HG03558 (cell line): ENCODE data around the gene WDR47.

Experiments
- ATAC-seq: cut with Tn5 transposase; IDR thresholded peaks from one replicate; pipeline ENCODE4 v1.9.1; 2021; ENCODE audit warnings: moderate number of reproducible peaks; ENCODE audit not compliant: unreplicated experiment; ENCODE audit errors: extremely low read depth

The WDR47 gene

DNA sequence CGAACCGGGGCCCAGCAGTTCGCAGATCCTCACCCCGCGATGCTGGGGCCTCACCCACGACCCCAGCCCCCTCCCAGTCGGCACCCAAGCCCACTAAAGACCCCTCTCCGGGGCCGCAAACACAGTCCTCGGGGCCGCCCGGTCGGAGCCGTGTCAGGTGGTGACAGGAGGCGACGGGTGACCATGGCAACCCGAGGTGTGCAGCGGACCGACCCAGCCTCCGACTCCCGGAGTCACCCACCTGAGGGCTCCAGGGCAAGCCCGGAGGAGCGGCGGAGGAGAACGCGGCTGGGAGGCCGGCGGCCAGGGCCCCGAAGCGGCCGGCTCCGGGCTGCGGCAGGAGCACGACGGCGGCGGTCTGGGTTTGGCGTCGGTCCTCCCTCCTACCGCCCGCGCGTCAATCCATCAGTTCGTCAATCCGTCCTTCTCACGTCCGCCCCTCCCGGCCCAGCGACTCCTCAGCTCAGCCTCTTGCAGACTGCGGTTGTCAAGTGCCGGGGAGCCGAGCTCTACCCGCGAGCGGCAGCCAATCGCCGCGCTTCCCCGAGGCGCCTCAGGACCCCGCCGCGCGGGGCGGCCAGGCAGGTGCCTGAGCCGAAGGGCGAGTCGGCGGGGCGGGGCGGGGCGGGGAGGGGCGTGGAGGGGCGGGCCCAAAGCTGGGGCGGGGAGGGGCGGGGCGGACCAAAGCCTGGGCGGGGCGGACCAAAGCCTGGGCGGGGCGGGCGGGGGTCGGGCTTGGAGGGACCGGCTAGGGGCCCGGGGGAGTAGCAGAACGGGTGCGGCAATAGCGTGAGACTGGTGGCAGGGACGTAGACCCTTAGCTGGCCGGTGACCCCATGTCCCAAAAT lies at the start of gene WDR47:
WDR47 (minus strand) TSS at position 482 of the 848 bp plus-strand sequence. CDS start 18,590 bp downstream, outside the sequence.
- ATAC-seq: peak; percentile 88

DNA sequence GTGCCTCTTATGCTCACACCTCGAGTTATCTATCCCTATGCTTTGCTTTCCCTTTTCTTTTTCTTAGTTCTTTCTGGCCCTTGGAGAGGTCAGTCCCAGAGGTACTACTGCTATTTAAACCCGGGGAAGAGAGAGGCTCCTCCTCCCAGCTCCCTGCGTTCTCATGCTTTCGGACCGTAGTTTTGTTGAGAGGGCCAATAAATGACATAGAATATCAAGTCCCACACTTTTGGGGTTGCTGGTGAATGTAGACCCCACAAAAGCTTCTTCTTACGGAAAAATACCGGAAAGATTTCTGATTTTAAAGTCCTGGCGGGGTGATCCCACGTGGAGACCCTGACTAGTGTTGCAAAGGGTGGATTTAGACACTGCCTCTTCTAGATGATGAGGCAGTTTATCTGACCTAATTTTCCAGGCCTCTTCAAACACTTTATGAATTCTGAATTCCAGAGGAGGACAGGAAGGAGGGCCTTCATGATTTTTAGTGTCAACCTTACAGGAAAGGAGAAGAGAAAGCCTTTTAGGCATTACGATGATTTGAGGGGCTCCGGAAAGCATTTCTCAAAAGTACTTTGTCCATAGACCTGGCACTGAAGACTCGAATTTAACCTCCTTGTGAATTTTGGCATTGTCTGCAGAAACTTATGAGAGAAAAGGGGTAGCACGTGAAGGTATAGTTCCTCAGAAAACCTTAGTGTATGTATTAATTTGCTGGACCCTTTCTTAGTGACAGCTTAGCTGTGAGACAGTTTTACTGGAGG lies 49.4 kb upstream of the WDR47 start:
- peak; percentile 18 for ATAC-seq

DNA sequence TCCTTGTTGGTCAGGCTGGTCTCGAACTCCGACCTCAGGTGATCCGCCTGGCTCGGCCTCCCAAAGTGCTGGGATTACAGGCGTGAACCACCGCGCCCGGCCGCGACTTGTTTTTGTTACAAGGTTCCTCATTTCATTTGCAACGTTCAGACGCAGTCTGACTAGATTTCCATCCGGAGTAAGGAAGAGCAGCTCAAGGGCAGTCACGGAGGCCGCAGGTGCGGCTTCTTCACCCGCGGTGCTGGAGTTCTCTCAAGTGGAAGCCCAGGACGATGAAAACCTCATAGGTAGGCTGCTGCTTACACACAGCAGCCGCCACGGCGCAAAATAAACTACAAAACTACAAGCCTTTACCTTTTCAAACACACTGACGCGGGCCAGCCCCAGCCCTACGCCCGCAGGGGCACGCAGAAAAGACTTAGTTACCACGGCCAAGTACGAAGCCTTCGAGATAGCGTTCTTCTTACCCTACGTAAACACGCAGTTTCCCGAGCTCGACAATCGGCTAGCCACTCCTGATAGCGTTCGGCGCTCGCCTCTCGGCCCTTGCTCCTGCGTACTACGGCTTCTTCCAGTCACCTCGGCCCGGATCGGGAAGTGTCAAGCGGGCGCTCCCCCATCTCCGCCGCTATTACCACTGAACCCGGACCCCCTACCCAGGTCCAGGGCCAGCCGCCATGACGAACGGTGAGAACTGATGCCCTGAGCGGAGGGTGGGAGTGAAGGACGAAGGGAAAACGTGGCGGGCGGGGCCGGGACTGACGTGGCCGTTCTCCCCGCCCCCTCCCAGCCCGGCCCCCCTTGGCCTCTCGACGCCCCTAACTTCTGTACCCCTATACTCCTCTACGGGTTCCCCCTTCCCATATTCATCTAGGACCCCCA lies 48.5 kb upstream of the WDR47 start, which contains the start of gene TMEM167B:
TMEM167B (plus strand) TSS at position 569 of the 882 bp plus-strand sequence; CDS start at position 678, 109 bp downstream.
- peak; percentile 75 for ATAC-seq

DNA sequence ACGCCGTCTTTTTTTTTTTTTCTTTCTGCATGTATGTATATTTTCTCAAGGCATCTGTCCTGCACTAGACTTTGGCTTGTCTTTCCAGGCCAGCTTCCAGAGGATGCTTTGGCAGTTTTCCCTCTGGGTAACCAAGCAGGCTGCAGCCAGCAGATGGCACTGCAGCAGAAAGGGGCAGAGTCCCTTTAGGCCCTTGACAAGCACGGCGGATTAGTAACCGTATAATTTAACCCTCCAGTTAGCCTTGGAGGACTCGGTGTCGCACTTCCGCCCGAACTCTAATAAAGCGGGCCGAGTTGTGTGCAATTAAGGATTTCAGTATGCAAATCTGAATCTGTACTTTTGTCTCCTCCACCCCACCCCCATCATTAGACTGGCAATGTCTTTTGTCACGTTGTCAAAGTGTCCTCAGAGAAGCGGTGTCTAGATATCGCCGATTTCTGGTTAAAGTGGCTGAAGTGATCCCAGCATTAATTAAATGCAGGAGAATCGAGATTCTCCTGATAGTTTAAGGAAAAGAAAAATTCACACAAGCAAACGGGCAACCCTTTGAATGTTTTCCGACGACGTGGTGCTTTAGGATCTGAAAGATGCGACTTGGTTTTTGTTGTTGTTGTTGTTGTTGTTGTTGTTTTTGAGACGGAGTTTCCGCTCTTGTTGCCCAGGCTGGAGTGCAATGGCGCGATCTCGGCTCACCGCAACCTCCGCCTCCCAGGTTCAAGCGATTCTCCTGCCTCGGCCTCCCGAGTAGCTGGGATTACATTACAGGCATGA lies 47.5 kb upstream of the WDR47 start:
- no peak for ATAC-seq

DNA sequence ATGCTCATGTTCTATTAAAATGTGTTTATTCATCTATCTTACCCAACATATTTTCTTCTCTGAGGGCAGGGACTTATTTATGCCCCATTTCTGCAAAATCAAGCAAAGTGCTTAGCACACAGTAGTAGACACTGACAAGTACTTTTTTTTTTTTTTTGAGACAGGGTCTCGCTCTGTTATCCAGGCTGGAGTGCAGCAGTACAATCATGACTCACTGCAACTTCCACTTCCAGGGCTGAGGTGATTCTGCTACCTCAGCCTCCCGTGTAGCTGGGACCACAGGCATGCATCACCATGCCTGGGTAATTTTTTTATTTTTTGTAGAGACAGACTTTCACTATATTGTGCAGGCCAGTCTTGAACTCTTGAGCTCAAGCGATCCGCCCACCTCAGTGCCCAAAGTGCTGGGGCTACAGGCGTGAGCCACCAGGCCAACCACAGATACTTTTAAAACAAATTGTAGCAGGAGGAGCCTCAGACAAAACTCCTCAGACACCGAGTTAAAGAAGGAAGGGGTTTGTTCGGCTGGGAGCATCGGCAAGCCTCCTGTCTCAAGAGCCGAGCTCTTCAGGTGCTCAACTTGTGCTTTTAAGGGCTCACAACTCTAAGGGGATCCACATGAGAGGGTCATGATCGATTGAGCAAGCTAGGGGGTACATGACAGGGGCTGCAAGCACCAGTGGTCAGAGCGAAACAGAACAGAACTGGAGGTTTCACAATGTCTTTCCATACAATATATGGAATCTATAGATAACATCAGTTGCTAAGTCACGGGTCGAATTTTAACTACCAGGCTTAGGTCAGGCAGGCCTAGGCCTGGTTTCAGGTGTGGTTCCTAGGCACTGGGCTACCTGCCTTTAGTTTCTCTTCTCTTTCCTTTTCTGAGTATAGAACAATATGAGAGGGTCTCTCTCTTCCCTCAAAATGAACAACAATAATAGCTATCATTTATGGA lies 42.9 kb upstream of the WDR47 start:
- no peak for ATAC-seq

DNA sequence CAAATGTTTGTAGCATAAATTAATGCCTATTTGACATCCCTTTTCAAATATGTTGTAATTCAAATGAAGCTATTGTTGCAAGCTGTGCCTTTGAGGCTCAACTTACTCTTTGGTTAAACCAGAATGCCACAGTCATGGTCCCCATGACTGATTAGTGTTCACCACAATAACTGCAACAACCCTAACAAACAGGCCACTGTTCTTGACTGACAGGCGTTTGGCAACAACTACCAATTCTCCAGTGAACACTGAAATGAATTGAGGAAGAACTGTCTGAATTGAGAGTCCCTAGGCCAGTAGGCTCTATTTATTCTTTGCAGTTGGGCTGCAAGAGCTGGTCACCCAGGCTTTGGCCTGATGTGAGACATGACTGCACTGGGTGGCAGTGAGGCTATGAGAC lies 42.0 kb upstream of the WDR47 start:
- ATAC-seq: no peak

DNA sequence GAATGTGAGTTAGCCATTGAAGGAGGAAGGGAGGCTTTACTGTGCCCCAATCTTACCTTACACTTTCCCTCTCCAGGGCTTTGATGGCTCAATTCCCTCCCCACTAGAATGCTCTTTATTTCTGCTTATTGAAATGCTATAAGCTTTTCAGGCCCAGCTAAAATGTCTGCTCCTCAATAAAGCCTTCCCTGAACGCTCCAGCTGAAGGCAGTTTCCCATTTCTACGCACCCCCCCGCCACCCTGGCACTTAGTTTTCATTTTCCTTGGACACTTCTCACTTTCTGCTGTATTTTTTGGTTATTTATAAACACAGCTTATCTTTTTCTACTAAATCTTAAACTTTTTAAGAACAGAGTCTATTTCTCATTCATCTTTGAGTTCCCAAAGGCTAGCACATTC lies 41.6 kb upstream of the WDR47 start:
- ATAC-seq: no peak

DNA sequence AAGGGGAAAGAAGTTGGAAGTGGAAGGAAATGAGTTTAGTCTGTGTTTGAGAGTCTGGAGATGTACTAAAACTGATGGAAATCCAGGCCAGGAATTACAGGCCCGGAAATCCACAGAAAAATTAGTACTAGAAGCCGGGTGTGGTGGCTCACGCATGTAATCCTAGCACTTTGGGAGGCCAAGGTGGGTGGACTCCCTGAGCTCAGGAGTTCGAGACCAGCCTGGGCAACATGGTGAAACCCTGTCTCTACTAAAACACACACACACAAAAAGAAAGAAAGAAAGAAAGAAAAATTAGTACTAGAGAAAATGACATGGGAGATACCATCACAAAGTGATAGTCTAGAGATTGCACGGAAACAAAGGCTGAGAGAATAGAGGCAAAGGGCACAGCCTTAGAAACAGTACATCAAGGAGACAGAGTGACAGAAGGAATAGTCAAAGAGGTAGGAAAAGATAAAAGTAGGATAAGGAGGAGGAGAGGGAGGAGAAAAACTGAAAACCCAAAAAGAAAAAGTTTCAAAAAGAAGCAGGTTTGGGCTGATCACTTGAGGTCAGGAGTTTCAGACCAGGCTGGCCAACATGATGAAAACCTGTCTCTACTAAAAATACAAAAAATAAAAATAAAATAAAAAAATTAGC lies 38.7 kb upstream of the WDR47 start:
- no peak for ATAC-seq

DNA sequence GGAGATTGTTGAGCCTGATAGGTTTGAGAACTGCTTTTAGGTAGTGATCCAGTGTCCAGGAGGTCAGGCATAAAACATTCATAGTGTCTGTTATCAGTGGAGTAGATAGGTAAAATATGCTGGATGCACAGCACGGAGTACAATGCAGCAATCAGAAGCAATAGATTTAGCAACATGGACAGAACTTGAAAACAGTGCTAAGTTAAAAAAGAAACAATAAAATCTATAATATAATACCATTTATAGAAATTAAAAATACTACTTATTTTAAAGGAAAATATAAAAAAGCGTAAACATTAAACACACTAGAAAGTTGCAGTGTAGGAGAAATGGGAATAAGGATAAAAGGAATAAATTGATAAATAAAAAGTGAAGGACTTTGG lies 37.3 kb upstream of the WDR47 start:
- no peak for ATAC-seq

DNA sequence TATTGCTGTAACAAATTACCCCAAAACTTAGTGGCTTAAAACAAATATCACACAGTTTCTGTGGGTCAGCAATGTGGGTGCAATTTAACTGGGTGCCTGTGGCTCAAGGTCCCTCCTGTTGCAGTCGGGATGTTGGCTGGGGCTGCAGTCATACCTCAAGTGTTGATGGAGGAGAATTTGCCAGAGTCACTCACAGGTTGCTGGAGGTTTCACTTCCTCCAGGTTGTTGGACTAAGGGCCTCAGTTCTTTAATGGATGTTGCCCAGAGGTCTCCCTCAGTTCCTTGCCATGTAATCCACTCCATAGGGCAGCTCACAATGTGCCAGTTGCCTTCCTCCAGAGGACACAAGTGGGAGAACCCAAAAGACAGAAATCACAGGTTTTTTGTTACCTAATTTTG lies 36.4 kb upstream of the WDR47 start:
- no peak for ATAC-seq

DNA sequence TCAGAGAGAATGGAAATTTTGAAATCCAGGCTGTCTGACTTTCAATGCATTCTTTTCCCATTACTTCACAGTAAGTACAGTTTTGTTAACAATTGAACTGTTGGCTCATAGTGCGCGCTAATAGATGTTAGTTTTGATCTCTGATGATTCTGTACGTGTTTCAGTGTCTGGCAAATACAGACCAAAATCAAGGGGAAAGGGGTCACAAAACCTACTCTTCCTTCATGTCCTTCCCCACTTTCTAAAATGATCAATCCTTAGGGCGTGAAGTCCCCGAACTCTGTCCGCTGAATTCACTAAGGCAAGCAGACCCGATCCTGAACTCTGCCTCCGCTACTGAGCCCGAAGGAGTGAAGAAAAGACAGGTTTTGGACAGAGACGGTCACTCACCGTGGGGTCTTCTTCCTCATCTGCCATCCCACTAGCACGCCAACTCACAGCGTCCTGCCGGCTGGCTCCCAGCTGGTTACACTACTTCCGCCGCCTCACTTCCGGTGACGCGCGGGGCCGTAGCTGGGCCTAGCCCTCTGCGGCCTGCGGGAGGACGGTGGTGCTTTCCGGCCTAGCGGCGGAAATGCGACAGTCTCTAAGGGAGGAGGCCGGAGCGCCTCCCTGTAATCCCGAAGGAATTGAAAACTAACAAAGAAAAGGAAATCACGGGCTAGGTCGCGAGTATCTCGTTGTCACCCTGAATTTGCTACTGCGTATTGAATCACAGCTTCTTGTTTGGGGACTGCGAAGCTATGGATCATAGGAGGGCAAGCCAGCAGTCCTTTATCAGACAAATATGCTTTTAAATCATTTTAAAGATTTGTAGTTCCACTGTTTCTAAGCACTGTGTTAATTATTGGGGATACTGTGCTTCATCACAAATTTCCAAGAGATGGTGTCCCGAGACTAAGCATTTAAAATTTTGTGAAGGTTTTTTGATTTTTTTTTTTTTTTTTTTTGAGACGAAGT lies 33.9 kb upstream of the WDR47 start, which contains the start of gene TAF13:
TAF13 (minus strand) TSS at position 473 of the 960 bp plus-strand sequence; CDS start at position 417, 56 bp downstream.
- peak; percentile 98 for ATAC-seq

DNA sequence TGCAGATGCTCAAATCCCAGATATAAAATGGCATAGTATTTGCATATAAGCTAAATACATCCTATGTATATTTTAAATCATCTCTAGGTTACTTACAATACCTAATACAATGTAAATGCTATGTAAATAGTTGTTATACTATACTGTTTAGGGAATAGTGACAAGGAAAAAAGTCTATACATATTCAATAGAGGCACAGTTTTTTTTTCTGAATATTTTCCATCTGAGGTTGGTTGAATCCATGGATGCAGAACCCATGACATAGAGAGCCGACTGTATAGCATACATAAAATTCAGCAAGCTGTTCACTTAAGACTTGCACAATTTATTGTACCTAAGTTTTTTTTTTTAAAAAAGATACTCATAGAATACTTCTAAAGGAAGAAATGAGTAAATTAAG lies 27.4 kb upstream of the WDR47 start:
- ATAC-seq: no peak

DNA sequence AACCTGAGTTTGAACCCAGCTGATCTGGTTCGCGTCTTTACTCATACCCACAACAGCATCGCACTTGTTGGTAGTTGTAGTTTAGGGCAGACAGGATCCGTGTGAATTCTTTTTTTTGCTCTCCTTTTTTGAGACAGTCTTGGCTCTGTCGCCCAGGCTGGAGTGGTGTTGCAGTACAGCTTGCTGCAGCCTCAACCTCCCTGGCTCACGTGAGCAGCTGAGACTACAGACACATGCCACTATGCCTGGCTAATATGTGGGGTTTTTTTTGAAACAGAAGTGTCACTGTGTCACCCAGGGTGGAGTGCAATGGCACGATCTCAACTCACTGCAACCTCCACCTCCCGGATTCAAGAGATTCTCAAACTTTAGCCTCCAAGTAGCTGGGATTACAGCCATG lies 26.0 kb upstream of the WDR47 start:
- no peak for ATAC-seq

DNA sequence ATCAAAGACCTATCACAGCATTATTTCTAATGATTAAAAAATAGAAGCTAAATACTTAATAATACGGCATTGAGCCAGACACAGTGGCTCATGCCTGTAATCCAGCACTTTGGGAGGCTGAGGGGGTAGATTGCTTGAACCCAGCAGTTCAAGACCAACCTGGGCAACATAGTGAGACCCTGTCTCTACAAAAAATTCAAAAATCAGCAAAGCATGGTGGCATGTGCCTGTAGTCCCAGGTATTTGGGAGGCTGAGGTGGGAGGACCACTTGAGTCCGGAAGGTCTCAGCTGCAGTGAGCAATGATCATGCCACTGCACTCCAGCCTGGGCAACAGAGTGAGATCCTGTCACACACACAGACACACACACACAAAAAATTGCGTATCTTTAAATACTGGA lies 23.2 kb upstream of the WDR47 start:
- ATAC-seq: no peak

DNA sequence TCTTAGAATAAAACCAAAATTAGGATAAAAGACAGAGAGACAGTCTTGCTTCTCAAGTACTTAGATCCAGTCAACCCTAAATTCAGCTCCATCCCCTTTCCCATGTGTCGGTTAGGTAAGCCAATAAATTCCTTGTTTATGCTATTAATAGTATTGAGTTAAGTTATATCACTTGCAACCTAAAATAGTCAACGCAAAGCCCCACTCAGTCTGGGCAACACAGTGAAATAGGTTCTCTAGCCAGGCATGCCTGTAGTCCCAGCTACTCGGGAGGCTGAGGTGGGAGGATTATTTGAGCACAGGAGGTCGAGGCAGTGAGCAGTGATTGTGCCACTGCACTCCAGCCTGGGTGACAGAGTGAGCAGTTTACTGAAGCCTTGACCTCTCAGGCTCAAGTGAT lies 19.3 kb upstream of the WDR47 start:
- ATAC-seq: no peak

DNA sequence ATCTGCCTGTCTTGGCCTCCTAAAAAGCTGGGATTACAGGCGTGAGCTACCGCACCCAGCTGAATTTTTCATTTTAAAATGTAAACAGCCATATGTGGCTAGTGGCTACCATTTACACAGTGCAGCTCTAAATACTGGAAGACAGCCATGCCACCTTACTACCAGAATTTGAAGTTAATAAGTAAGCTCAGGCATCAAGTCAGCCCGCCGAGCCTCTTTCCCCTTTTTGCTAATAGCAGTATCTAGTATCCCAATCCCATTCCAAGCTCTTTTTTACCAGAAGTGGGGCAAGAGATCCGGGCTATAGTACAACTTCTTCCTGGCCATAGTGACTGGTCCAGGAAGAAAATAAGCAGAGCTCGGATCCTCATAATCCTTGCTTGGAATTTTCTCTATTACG lies 18.8 kb upstream of the WDR47 start:
- ATAC-seq: no peak

DNA sequence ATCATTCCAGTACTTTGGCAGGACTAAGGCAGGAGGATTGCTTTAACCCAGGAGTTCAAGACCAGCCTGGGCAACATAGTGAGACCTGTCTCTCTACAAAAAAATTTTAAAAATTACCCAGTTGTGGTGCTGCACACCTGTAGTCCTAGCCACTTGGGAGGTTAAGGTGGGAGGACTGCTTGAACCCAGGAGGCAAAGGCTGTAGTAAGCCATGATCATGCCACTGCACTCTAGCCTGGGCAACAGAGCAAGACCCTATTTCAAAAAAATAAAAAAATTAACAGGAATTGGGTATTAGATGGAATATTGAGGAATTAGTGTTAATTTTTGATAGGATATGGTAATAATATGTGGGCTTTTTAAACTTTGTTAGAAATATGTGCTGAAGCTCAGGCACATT lies 17.1 kb upstream of the WDR47 start:
- ATAC-seq: no peak
